Measurements from ENCODE around the gene ARL16. TPM values are rescaled to one million over a fixed set of nuclear protein-coding genes. Genes with fewer than 3 reads are reported as not detected.
A peak's percentile ranks its signal among the peaks of the same experiment; 100 is the strongest.

The ARL16 gene
- total RNA-seq, 4 donors from 2014 or later = 33.5 to 45.4 (median 43.4) TPM

- DNase-seq = no peak
- Histone ChIP-seq H3K9me3 (peaks cover 0 to 6% (median 3%) of the 10 kb centered on the region in 4 donors), H3K27ac (no peak overlapping the region), H3K36me3 (no peaks in the 10 kb centered on the region), H3K4me1 (no peaks in the 10 kb centered on the region), H3K4me3 (peak overlapping the region in 3 of 4 donors; percentile 17 to 29 (median 27)), H3K27me3 (peaks cover 0 to 3% of the 10 kb centered on the region in 2 donors)
- TF ChIP-seq CTCF (IDR thresholded peaks at IDR 0.05) (no peak), POLR2A (IDR thresholded peaks at IDR 0.05) (no peak)
Measured at GRCh38 chr17:81652906-81653771, 30.5 kb downstream of the ARL16 start.

- Histone ChIP-seq H3K27ac (no peak overlapping the region), H3K9me3 (peaks cover 0 to 6% (median 3%) of the 10 kb centered on the region in 4 donors), H3K4me3 (no peak overlapping the region), H3K4me1 (no peaks in the 10 kb centered on the region), H3K27me3 (peaks cover 0 to 4% of the 10 kb centered on the region in 2 donors), H3K36me3 (no peaks in the 10 kb centered on the region)
- no peak for DNase-seq
- no peak for TF ChIP-seq POLR2A (IDR thresholded peaks at IDR 0.05)
- TF ChIP-seq CTCF (IDR thresholded peaks at IDR 0.05) = no peak
Measured at GRCh38 chr17:81651692-81652091, 31.9 kb downstream of the ARL16 start.

GRCh38 chr17:81650951-81651350 is 32.6 kb downstream of the ARL16 start:
- Histone ChIP-seq H3K9me3 (peaks cover 0 to 6% (median 3%) of the 10 kb centered on the region in 4 donors), H3K36me3 (no peaks in the 10 kb centered on the region), H3K4me3 (no peak overlapping the region), H3K27ac (no peak overlapping the region), H3K4me1 (no peaks in the 10 kb centered on the region), H3K27me3 (peaks cover 0 to 4% of the 10 kb centered on the region in 2 donors)
- no peak for TF ChIP-seq POLR2A (IDR thresholded peaks at IDR 0.05)
- DNase-seq = no peak

- H3K27me3 ChIP-seq = peaks cover 0 to 4% of the 10 kb centered on the region in 2 donors
- no peak for DNase-seq
- TF ChIP-seq CTCF (IDR thresholded peaks at IDR 0.05) (no peak), POLR2A (IDR thresholded peaks at IDR 0.05) (no peak)
- no peak overlapping the region for H3K4me3 ChIP-seq
- H3K27ac ChIP-seq = no peak overlapping the region
- no peaks in the 10 kb centered on the region for H3K36me3 ChIP-seq
- H3K9me3 ChIP-seq = peaks cover 0 to 6% (median 3%) of the 10 kb centered on the region in 4 donors
- H3K4me1 ChIP-seq = no peaks in the 10 kb centered on the region
Measured at GRCh38 chr17:81648707-81649085, 34.9 kb downstream of the ARL16 start.

- H3K27me3 ChIP-seq = peaks cover 0 to 4% of the 10 kb centered on the region in 2 donors
- peaks cover 0 to 6% (median 3%) of the 10 kb centered on the region in 4 donors for H3K9me3 ChIP-seq
- H3K36me3 ChIP-seq = no peaks in the 10 kb centered on the region
- no peak for DNase-seq
- H3K4me1 ChIP-seq = no peaks in the 10 kb centered on the region
- H3K4me3 ChIP-seq = no peak overlapping the region
- TF ChIP-seq CTCF (IDR thresholded peaks at IDR 0.05) (no peak), POLR2A (IDR thresholded peaks at IDR 0.05) (no peak)
- H3K27ac ChIP-seq = no peak overlapping the region
Measured at GRCh38 chr17:81648013-81648706, 35.4 kb downstream of the ARL16 start.

GRCh38 chr17:81647640-81648012 is 36.0 kb downstream of the ARL16 start:
- Histone ChIP-seq H3K27me3 (peaks cover 0 to 4% of the 10 kb centered on the region in 2 donors), H3K4me3 (no peak overlapping the region), H3K36me3 (no peaks in the 10 kb centered on the region), H3K27ac (no peak overlapping the region), H3K4me1 (no peaks in the 10 kb centered on the region), H3K9me3 (peaks cover 0 to 6% (median 3%) of the 10 kb centered on the region in 4 donors)
- no peak for DNase-seq
- TF ChIP-seq POLR2A (IDR thresholded peaks at IDR 0.05) = no peak
- no peak for TF ChIP-seq CTCF (IDR thresholded peaks at IDR 0.05)
